Neural progenitor cell (in vitro differentiated cells): ENCODE data around the gene ENAH.

Experiments used
- EZH2 ChIP-seq: fragments of 200-600 bp; sonication (generic); IDR thresholded peaks from 2 replicates; pipeline ENCODE4 v1.6.1; 2017; ENCODE audit warnings: antibody characterized with exemption, mild to moderate bottlenecking, moderate library complexity
- EZH2phosphoT487 ChIP-seq: fragments of 200-600 bp; sonication (generic); IDR thresholded peaks from 2 replicates; pipeline ENCODE4 v1.6.1; 2017; ENCODE audit warnings: antibody characterized with exemption
- TF ChIP-seq, protein P1 (sequence below): fragments of 200-600 bp; sonication (generic); IDR thresholded peaks from 2 replicates; pipeline ENCODE4 v1.5.1; 2017; ENCODE audit warnings: antibody characterized with exemption, mild to moderate bottlenecking

DNA sequence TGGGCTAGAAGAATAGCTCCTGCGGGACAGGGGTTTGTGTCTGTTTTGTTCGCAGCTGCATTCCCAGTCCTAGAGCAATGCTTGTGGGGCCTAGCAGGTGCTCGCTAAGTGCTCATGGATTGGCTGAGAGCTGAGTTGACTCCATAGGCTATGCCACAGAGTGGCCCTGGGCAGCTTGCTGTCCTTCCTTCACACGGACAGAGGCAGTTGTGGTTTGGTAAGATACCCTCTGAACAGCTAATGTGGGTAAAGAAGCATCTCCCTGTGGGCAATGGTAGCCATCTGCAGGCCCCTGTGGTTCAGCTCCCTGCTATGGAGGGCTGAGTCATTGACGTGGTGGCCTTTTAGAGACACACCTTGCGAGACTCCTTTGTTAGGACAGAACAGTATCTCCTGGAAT lies 201.6 kb downstream of the ENAH start:
- TF ChIP-seq, protein P1, sequence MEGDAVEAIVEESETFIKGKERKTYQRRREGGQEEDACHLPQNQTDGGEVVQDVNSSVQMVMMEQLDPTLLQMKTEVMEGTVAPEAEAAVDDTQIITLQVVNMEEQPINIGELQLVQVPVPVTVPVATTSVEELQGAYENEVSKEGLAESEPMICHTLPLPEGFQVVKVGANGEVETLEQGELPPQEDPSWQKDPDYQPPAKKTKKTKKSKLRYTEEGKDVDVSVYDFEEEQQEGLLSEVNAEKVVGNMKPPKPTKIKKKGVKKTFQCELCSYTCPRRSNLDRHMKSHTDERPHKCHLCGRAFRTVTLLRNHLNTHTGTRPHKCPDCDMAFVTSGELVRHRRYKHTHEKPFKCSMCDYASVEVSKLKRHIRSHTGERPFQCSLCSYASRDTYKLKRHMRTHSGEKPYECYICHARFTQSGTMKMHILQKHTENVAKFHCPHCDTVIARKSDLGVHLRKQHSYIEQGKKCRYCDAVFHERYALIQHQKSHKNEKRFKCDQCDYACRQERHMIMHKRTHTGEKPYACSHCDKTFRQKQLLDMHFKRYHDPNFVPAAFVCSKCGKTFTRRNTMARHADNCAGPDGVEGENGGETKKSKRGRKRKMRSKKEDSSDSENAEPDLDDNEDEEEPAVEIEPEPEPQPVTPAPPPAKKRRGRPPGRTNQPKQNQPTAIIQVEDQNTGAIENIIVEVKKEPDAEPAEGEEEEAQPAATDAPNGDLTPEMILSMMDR, result no peak
- TF ChIP-seq EZH2, result no peak
- TF ChIP-seq EZH2phosphoT487, result no peak
